NCI-H1930 (cell line): ENCODE results near the gene COA3.

ENCODE experiments used
- DNase-seq, 2 experiments: peaks; one replicate each; lab custom pipeline; 2025; lab: John Stamatoyannopoulos, UW

Gene COA3

GRCh38 chr17:42817866-42818265 is 19.4 kb upstream of the COA3 start:
- no peak for DNase-seq

GRCh38 chr17:42814633-42815399 is 16.3 kb upstream of the COA3 start:
- no peak for DNase-seq

GRCh38 chr17:42809250-42809649 is 10.7 kb upstream of the COA3 start:
- DNase-seq = no peak

- no peak for DNase-seq
Observed at GRCh38 chr17:42806249-42806648, 7.7 kb upstream of the COA3 start.

- no peak for DNase-seq
Observed at GRCh38 chr17:42804918-42805367, 6.4 kb upstream of the COA3 start.

- no peak for DNase-seq
Observed at GRCh38 chr17:42803074-42803883, 4.8 kb upstream of the COA3 start.

- DNase-seq = no peak
Observed at GRCh38 chr17:42798011-42798382, 507 bp downstream of the COA3 start.

- DNase-seq = no peak
Observed at GRCh38 chr17:42797067-42798007, 1.2 kb downstream of the COA3 start.

- no peak for DNase-seq
Observed at GRCh38 chr17:42796066-42796758, 2.3 kb downstream of the COA3 start.

- no peak for DNase-seq
Observed at GRCh38 chr17:42795465-42795864, 3.0 kb downstream of the COA3 start.

GRCh38 chr17:42795061-42795460 is 3.4 kb downstream of the COA3 start:
- DNase-seq = no peak

- DNase-seq = no peak
Observed at GRCh38 chr17:42792545-42792944, 6.0 kb downstream of the COA3 start.

GRCh38 chr17:42791948-42792347 is 6.6 kb downstream of the COA3 start:
- DNase-seq = no peak

GRCh38 chr17:42787266-42787665 is 11.2 kb downstream of the COA3 start:
- DNase-seq = no peak

- DNase-seq = no peak
Observed at GRCh38 chr17:42784811-42785592, 13.5 kb downstream of the COA3 start.

GRCh38 chr17:42784409-42784808 is 14.1 kb downstream of the COA3 start:
- no peak for DNase-seq

GRCh38 chr17:42783791-42784138 is 14.7 kb downstream of the COA3 start:
- DNase-seq = no peak

- DNase-seq = no peak
Observed at GRCh38 chr17:42783062-42783790, 15.3 kb downstream of the COA3 start.

- no peak for DNase-seq
Observed at GRCh38 chr17:42782166-42783061, 16.1 kb downstream of the COA3 start.
